Activated CD4-positive, alpha-beta T cell treated with anti-CD3 and anti-CD28 coated beads for 48 hours (primary cell): ENCODE data around the gene AHR.
"Not testable (repeated sequence)": the region's sequence is repeated elsewhere in the genome, so short reads cannot be mapped to it uniquely, and the experiment has no call there.

Experiments
- DNase-seq: peaks from one replicate; pipeline ENCODE4 v3.0.0-alpha.2; 2020

The AHR gene

DNA sequence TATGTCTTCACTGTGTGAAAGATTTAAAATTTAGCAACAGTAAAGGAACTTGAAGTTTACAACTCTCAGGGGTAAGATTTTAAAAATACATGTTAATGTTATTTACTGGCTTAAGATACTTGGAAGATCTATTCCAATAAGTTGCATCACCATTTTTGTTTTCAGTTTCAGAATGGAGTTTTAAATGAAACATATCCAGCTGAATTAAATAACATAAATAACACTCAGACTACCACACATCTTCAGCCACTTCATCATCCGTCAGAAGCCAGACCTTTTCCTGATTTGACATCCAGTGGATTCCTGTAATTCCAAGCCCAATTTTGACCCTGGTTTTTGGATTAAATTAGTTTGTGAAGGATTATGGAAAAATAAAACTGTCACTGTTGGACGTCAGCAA is 44.3 kb downstream of the AHR start:
- DNase-seq = no peak

DNA sequence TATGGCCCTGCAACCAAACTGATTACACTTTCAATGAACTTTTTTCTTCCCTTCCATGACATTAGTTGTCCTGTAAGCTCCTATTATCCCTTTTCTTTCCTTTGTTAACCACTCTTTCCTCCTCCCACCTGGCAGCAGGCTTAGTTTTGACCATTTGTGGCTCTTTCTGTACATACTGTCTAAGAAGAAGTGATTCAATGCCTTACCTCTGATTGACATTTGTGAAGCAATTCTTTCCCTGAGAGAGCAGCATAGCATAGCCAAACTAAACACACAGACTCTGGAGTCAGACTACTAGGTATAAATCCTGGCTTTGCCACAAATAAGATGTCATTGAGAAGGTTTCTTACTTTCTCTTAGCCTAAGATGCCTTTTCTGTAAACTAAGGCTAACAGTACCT is 48.9 kb downstream of the AHR start:
- DNase-seq = no peak

DNA sequence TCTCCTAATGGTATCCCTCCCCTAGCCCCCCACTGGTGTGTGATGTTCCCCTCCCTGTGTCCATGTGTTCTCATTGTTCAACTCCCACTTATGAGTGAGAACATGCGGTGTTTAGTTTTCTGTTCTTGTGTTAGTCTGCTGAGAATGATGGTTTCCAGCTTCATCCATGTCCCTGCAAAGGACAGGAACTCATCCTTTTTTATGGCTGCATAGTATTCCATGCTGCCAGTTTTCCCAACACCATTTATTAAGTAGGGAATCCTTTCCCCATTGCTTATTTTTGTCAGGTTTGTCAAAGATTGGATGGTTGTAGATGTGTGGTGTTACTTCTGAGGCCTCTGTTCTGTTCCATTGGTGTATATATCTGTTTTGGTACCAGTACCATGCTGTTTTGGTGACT is 50.5 kb downstream of the AHR start:
- DNase-seq = not testable (repeated sequence)

DNA sequence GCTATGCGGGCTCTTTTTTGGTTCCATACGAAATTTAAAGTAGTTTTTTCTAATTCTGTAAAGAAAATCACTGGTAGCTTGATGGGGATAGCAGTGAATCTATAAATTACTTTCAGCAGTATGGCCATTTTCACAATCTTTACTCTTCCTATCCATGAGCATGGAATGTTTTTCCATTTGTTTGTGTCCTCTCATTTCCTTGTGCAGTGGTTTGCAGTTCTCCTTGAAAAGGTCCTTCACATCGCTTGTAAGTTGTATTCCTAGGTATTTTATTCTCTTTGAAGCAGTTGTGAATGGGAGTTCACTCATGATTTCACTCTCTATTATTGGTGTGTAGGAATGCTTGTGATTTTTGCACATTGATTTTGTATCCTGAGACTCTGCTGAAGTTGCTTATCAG is 51.9 kb downstream of the AHR start:
- DNase-seq = not testable (repeated sequence)

DNA sequence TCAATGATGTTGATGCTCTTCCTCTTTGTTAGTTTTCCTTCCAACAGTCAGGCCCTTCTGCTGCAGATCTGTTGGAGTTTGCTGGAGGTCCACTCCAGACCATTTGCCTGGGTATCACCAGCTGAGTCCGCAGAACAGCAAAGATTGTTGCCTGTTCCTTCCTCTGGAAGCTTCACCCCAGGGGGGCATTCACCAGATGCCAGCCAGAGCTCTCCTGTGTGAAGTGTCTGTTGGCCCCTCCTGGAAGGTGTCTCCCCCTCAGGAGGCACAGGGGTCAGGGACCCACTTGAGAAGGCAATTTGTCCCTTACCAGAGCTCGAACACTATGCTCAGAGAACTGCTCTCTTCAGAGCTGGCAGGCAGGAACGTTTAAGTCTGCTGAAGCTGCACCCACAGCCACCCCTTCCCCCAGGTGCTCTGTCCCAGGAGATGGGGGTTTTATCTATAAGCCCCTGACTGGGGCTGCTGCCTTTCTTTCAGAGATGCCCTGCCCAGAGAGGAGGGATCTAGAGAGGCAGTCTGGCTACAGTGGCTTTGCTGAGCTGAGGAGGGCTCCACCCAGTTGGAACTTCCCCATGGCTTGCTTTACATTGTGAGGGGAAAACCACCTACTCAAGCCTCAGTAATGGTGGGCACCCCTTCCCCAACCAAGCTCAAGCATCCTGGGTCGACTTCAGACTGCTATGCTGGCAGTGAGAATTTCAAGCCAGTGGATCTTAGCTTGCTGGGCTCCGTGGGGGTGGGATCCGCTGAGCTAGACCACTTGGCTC is 55.4 kb downstream of the AHR start:
- DNase-seq = not testable (repeated sequence)

DNA sequence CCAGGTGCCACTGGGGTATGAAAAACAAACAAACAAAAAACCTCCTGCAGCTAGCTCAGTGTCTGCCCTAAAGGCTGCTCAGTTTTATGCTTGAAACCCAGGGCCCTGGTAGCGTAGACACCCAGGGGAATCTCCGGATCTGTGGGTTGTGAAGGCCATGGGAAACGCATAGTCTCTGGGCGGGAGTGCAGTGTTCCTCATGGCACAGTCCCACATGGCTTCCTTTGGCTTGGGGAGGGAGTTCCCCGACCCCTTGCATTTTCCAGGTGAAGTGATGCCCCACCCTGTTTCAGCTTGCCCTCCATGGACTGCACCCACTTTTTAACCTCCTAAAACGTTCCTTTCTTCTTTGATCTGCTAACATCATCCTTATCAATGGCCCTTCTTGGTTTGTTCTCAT is 56.0 kb downstream of the AHR start:
- DNase-seq = no peak

DNA sequence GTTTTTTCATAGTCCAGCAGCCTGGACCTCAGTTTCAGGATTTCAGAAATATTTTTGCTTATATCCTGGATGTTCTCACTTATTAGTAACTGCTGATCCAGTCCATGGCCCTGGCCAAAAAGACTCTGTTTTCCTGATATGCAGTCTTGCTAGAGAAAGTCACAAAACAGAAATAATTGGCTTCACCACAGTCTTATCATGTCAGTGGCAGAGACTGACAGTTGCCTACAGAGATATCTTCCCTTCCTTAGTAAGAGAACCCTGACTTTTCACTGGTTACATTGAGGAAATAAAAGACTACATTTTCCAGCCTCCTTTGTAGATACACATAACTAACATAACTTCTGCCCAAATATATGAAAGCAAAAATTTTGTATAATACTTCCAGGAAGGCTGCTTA is 56.6 kb downstream of the AHR start:
- no peak for DNase-seq

DNA sequence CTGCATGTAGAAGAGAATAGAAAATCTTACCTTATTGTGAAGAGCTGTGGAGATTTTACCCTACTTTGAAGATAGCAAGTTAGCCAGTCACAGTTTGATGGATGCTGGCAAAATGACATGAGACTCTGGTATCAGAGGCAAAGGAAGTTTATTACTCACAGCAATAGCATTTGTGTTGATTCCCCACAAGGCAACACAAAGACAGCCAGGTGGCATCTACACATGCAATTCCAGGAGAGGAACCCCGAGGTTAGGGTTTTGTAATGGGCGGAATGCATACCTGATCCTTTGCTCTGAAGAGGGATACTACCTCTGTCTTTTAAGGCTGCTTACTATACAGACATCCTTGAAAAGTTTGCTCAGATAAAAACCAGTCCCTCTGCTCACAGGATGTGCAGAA is 59.5 kb downstream of the AHR start:
- no peak for DNase-seq

DNA sequence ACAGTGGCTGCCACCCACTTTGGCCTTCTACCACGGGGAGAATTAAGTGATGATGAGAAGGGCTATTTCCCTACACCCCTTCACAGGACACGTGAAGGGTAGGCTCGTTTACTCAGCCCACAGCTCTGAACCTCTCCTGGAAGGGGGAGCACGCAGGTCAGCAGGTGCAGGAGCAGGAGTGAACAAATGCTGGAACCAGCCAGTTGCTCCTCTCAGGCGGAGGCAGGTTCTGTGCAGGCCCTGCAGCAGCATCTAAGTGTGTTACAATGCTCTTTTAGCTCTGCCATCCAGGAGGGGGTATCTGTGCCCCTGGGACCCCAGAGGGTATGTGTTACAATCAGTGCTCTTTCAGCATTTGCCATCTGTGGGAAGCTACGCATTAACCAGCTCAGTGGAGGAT is 61.2 kb downstream of the AHR start:
- no peak for DNase-seq

DNA sequence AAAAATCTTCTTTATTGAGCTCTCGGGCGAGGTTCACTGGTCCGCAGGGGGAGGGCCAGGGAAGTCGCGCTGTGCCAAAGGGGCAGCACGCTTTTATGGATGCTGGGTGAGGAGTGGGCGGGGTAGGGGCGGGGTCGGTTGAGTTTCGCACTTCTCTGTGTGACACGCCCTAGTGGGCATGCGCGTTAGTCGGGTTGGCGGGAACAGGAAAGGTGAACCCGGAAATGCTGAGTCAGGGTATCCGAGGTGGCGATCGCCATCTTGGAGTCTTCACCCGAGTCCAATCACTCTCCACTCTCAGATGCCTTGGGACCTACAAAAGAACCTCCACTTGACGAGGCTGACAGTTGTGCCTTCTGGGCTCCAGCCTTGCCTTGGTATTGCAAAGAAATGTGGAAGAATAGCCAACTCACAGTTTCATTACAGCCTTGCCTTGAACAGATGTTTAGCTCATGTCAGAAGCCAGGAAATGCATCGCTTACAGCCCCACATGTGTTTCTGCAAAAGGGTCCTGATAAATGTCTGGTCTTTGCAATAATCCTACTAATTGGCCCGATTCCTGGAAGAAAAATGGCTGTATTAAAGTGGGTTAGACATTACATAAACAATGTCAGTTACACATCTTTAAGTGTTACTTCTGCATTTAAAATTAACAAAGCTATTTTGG is 64.1 kb downstream of the AHR start:
- DNase-seq = no peak

DNA sequence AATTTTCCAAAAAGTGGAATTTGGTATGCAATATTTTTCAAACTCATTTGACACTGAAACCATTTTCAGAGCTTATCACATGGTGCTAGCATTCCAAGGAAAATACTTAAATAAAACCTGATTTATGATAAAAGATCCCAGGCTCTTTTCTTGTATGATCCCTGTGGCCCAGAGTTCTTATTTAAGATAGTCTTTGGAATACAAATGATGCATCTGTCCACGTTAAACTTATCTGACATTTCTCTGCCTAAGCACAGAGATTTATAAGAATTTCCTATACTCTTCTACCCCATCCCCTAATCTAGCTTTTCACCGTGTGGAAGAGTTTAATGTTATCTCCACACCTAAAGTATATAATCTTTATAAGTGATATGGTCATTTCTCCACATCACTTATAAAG is 66.2 kb downstream of the AHR start:
- no peak for DNase-seq

DNA sequence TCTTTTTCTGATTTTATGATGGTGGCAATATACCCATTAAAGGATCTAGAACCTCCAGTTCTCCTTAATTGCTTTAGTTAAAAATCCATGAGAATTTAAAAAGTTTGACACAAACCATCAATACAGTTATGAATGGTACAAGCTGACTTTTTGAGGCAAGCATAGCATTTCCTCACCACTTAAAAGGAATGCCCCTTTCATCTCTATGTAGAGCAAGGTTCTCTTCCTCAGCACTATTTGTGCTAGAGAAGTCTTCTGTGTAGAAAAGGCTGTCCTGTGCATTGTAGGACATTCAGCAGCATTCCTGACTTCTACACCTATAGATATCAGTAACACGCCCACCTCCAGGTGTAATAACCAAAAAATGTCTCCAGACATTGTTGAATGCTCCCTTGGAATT is 67.3 kb downstream of the AHR start:
- no peak for DNase-seq

DNA sequence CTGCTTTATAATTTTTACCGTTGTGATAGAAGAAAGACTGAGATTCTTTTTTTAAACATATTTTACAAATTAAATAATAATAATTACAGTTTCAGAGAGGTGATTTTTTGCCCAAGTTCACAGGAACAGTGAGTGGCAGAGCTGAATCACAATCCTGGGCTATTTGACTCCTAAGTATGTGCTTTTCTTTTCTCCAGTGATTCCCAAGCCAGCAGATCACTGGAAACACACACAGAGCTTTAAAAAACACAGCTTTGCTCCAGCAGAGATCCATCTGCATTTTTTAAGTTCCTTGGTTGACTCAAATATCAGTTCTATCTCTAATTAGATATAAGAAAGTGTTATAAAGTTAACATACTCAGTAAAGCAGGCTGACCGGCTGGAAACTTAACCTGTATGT is 69.0 kb downstream of the AHR start:
- DNase-seq = no peak

DNA sequence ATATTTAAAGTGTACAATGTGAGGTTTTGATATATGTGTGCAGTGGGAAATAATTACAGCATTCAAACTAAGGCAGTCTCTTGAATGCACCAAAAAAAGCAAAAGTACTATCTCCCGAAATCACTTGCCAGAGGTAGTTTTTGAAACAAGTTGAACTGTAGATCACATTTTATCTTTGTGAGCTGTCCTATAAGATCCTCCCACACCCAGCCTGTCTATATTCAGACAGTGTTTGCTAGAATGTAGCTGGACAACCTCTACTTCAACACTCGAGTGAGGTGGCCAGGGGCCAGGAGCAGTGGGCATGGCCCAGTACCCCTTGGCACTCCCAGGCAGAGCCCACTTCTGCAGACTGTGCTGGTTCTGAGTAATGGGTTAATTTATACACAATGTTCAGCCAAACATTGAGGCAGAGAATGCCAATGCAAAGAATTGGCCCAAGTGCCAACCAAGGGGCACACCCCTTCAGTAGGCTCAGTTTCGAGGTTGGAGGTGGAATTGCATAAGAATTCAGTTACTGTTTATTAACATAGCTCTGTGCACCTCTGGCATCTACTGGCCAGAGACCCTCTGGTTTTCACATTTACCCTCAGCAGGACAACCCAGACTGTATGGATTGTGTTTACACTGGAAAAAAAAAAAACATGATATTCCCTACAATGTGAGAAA is 70.5 kb downstream of the AHR start:
- DNase-seq = no peak

DNA sequence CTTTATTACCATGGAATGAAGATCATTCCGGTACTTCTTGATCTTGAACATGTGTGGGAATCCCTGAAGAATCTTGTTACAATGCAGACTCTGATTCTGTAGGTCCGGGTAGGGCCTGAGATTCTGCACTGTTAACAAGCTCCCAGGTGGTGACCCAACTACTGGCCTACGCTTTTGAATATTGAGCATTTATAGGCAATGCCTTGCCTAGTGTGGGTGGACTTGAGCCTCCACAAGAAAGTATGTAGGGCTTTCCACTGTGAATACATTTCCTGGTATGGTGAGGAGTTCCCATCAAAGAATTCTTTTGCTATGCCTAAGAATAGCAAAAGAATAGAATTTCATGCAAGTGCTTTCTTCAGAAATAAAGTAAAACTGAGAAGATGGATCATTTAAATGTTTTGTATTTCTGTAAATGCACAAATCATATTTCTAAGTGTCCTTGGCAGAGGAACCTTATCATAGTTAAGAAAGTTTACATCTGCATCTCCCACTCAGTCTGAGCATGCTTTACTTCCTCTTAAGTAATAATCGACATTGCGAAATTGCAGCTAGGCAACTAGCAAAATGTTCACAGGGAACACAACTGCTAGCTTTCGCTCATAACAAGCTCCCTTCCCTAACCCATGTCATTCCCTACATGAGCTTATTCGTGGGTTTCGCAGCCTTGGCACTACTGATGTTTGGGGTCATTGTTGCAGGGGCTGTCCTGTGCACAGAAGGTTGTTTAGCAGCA is 71.4 kb downstream of the AHR start:
- no peak for DNase-seq

DNA sequence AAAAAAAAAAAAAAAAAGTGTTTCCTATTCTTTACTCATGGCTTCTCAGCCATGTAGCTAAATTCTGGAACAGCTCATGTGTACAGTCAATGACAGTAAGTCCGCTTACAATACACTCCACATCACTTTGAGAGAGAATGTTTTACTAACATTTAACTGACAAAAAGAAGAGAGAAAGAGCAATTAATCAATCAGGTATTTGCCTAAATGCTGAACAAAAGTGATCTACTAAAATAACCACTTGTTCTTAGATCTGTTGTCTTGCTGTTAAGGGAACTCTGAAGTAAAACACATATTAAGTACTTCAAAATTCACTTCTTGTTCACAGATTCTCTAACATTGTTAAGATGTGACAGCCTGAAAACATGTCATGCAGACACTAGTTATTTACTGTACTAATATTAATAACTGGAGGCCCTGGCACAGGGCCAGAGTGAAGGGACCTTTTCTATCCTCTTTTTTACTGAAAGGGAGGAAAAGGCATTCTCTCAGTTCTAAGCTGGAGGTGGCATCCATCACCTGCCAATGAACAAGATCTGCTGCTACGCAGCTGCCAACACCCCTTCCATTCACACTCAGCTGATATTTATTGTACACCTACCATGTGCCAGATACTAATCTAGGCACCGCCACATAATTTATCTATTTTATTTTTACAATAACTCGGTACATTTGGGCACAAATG is 72.6 kb downstream of the AHR start:
- DNase-seq = no peak

DNA sequence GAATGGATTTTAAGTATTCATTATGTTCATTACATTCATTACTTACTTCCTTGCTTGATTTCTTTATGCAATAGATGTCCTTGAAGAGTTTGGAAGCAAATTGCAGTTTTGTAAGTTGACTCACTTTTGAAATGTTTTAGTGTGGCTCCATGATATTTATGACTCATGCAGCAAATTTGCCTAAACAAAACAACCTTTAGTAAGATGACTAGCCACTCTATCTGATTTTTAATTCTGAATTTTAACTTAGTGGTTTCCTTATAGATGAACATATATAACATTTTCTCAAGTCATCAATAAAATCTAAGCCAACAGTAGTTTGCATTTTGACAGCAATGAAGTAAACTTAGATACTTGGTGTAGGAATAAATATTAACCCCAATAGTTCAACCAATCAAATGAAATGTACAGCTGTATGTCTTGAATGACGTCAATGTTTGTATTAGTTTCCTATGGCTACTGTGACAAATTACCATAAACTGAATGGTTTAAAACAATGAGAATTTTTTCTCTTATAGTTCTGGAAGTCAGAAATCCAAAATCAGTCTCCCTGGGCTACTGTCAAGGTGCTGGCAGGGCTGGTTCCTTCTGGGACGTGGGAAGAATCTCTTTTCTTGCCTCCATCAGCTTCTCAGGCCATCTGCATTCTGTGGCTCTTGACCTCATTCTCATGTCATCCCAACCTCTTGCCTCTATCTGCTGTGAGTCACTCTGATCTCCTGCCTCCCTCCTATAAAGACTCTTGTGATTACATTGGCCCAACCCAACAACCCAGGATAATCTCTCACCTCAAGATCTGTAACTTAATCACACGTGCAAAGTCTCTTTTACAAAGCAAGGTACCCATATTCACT is 73.4 kb downstream of the AHR start:
- no peak for DNase-seq

DNA sequence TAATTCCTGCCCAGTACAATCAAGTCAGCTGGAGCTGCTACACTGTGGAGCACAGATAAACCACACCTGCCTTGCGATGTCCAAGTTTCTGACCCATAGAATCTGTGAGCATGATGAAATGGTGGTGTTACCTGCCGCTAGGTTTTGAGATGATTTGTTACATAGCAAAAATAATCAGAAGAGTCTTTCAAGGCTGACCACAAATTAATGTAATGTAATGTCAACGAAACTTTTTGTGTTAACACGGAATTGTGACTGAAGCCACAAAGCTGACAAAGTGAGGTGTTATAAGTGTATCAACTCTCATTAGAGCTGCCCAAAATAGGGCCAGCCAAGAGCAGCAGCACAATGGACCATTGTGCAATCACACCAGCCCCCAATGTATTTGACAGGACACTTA is 75.7 kb downstream of the AHR start:
- no peak for DNase-seq

DNA sequence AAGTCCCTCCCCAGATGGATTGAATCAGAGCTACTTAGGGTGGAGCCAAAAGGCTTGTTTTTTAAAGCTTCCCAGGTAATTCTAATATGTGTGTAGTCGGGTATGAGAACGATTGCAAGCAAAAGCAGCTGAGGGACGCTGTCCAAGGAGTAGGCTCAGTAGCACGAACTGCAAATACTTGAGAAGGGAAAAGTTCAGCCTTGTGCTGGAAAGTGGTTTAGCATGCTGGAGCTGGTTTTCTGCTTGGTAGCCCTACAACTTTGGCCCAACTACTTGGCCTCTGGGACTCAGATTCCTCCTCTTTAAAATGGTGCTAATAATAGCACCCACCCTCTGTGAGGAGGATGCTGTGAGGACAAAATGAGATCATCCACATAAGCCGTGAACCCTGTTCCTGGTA is 76.2 kb downstream of the AHR start:
- no peak for DNase-seq

DNA sequence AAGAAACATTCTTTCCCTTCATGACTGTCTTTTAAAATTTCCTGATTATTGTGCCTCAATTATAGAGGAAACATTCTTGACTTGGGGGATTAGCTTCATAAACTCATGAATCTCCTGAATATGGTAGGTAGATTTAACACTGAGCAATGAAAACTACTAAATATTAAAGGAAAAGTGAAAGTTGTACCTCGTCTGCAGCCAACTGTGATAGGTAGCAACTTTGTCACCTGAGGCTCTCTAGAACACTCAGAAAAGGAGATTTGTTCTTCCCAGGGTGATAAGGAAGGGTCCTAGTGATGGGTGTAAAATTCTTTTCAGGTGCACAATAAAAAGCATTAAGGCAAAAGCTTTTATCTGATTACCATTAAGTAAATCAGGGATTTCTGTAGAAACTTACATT is 78.1 kb downstream of the AHR start:
- no peak for DNase-seq

DNA sequence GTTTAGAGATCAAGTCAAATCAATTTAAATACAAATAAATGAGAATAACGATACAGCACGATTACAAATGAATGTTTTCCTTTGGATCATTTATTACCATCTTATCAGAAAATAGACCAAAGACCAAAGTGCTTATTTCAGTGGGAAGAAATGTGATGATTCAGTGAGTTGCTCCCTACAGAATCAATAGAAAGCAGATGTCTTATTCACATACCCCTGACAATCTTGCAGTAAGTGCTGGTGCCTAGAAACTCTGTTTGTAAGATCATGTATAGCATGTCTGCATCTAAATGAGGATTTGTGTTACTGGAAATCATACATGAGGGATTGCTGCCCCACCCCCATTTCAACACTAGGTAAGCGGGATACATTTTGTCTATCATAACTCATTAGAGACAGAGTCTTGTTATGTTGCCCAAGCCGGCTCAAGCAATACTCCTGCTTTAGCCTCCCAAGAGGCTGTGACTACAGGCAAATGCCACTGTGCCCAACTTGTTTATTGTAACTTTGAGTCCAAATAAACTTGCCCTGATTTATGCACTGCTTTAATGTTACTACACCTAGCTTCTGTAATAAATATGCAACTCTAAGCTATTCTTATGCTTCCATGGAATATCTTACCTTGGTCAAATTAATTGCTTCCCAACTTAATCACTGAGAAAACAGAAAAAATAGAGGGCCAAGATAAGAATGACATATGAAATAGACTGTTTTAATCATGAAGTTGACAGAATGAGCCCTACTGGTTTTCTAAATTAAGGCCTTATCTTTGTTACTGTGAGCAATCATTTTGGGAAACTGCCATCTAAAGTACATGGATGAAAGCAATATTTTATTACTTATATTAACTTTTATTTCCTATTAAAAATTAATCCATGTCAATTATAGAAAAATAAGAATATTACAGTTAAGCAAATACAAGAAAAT is 82.5 kb downstream of the AHR start:
- DNase-seq = no peak
